ENCODE results near the gene UBASH3B.

DNA sequence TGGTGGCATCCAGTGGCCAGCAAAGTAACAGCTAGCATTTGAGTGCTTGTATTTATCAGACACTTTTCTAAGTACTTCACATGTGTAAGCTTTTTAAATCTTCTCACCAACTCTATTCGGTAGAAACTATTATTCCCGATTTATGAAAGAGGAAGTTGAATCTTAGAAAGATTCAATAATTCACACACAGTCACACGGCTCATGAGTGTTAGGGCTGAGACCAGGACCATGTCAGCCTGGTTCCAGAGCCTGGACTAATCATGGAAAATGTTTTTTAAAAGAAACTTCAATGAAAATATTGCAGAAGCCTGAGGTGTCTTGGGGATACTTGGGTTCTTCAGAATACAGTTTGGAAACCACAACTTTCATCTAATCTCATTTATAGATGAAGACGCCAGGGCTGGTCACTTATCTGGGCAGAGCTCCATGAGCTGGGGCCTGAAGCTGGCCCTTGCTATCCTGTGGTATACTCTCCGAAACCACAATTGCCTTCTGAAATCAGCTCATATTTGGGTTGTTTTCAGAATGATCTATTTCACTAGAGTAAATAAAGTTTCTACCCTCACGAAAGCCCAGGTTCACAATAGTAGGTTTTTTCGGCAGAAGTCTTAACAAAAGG lies 178.4 kb downstream of the UBASH3B start:
- TF ChIP-seq, protein P1, sequence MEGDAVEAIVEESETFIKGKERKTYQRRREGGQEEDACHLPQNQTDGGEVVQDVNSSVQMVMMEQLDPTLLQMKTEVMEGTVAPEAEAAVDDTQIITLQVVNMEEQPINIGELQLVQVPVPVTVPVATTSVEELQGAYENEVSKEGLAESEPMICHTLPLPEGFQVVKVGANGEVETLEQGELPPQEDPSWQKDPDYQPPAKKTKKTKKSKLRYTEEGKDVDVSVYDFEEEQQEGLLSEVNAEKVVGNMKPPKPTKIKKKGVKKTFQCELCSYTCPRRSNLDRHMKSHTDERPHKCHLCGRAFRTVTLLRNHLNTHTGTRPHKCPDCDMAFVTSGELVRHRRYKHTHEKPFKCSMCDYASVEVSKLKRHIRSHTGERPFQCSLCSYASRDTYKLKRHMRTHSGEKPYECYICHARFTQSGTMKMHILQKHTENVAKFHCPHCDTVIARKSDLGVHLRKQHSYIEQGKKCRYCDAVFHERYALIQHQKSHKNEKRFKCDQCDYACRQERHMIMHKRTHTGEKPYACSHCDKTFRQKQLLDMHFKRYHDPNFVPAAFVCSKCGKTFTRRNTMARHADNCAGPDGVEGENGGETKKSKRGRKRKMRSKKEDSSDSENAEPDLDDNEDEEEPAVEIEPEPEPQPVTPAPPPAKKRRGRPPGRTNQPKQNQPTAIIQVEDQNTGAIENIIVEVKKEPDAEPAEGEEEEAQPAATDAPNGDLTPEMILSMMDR (IDR thresholded peaks at IDR 0.05; ENCODE audit: insufficient read depth, low read depth, low read length) = no peak
- no peak for TF ChIP-seq EZH2 (IDR thresholded peaks at IDR 0.05; ENCODE audit: insufficient read depth, low read length)
